HEK293T (cell line): ENCODE results near the gene CD3G.

Experiments
- CTCF ChIA-PET: fragments of 350-600 bp; formaldehyde crosslinking; extraction: SDS; loops from one replicate; lab custom pipeline; 2021; ENCODE audit warnings: antibody characterized with exemption, inconsistent platforms; lab: Yijun Ruan, JAX
- POLR2A ChIA-PET: fragments of 350-600 bp; formaldehyde crosslinking; extraction: SDS; loops from one replicate; lab custom pipeline; 2020; ENCODE audit warnings: antibody characterized with exemption, inconsistent platforms; lab: Yijun Ruan, JAX
- DNase-seq: peaks from one replicate; pipeline ENCODE4 v3.0.0; 2012; ENCODE audit warnings: mixed read lengths; ENCODE audit errors: extremely low spot score
- ARNT ChIP-seq: fragments of 450-650 bp; IDR thresholded peaks from 2 replicates; pipeline ENCODE4 v1.6.1; 2017; ENCODE audit warnings: mild to moderate bottlenecking
- BHLHE40 ChIP-seq: fragments of 450-650 bp; IDR thresholded peaks from 2 replicates; pipeline ENCODE4 v1.6.1; 2016; ENCODE audit warnings: mild to moderate bottlenecking, moderate library complexity, borderline replicate concordance
- CTBP1 ChIP-seq: fragments of 450-650 bp; IDR thresholded peaks from 2 replicates; pipeline ENCODE4 v1.6.1; 2016; ENCODE audit warnings: borderline replicate concordance
- ELF4 ChIP-seq: fragments of 450-650 bp; IDR thresholded peaks from 2 replicates; pipeline ENCODE4 v1.6.1; 2017; ENCODE audit warnings: antibody characterized with exemption
- FOXA1 ChIP-seq: fragments of 450-650 bp; IDR thresholded peaks from 2 replicates; pipeline ENCODE4 v1.6.1; 2016; ENCODE audit warnings: mild to moderate bottlenecking
- FOXK2 ChIP-seq: fragments of 450-650 bp; IDR thresholded peaks from 2 replicates; pipeline ENCODE4 v1.6.1; 2016; ENCODE audit warnings: mild to moderate bottlenecking
- FOXM1 ChIP-seq: fragments of 450-650 bp; IDR thresholded peaks from 2 replicates; pipeline ENCODE4 v1.6.1; 2017; ENCODE audit warnings: mild to moderate bottlenecking, borderline replicate concordance
- HDGF ChIP-seq: fragments of 450-650 bp; IDR thresholded peaks from 2 replicates; pipeline ENCODE4 v1.6.1; 2017; ENCODE audit warnings: antibody characterized with exemption, borderline replicate concordance
- L3MBTL2 ChIP-seq: fragments of 450-650 bp; conservative IDR thresholded peaks from 2 replicates; pipeline ENCODE4 v1.6.1; 2016; ENCODE audit warnings: mild to moderate bottlenecking
- LEF1 ChIP-seq: fragments of 450-650 bp; IDR thresholded peaks from 2 replicates; pipeline ENCODE4 v1.6.1; 2017; ENCODE audit warnings: mild to moderate bottlenecking, borderline replicate concordance
- NFRKB ChIP-seq: fragments of 450-650 bp; IDR thresholded peaks from 2 replicates; pipeline ENCODE4 v1.6.1; 2016; ENCODE audit warnings: mild to moderate bottlenecking, moderate library complexity
- SP1 ChIP-seq: fragments of 450-650 bp; IDR thresholded peaks from 2 replicates; pipeline ENCODE4 v1.6.1; 2017
- SUZ12 ChIP-seq: fragments of 450-650 bp; IDR thresholded peaks from 2 replicates; pipeline ENCODE4 v1.6.1; 2016; ENCODE audit warnings: mild to moderate bottlenecking
- TARDBP ChIP-seq: fragments of 450-650 bp; IDR thresholded peaks from 2 replicates; pipeline ENCODE4 v1.6.1; 2016
- ZNF384 ChIP-seq: fragments of 450-650 bp; IDR thresholded peaks from 2 replicates; pipeline ENCODE4 v1.6.1; 2016
- TF ChIP-seq, protein P1 (sequence below): fragments of 450-650 bp; IDR thresholded peaks from 2 replicates; pipeline ENCODE4 v1.6.1; 2016

CD3G gene

DNA sequence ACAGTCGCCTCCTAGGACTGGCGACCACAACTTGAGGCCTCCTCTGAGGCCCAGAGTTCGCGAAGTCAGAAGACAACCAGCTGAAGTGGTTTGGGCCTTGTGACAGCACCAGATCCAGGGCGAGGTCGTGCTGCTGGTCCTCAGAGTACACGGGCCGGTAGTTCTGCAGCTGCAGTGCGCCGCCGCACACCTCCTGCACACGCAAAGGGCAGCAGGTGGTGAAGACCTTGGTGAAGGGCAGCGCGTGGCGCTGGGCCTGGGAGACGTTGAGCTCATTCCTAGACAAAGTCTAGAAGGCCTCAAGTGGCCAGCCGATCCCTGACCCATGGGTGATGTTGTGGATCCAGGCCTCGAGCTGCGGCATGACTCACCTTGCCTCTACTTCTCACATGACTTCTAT is 21.4 kb upstream of the CD3G start:
- CTCF ChIA-PET = no interaction called here
- POLR2A ChIA-PET = no interaction called here
- DNase-seq = no peak
- TF ChIP-seq SUZ12 = no peak
- no peak for TF ChIP-seq ELF4
- no peak for TF ChIP-seq ZNF384
- no peak for TF ChIP-seq SP1
- no peak for TF ChIP-seq ARNT
- no peak for TF ChIP-seq FOXK2
- no peak for TF ChIP-seq FOXM1
- no peak for TF ChIP-seq CTBP1
- TF ChIP-seq BHLHE40 = no peak
- TF ChIP-seq FOXA1 = no peak
- TF ChIP-seq, protein P1, sequence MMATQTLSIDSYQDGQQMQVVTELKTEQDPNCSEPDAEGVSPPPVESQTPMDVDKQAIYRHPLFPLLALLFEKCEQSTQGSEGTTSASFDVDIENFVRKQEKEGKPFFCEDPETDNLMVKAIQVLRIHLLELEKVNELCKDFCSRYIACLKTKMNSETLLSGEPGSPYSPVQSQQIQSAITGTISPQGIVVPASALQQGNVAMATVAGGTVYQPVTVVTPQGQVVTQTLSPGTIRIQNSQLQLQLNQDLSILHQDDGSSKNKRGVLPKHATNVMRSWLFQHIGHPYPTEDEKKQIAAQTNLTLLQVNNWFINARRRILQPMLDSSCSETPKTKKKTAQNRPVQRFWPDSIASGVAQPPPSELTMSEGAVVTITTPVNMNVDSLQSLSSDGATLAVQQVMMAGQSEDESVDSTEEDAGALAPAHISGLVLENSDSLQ = no peak
- TF ChIP-seq TARDBP = no peak
- TF ChIP-seq NFRKB = no peak
- TF ChIP-seq L3MBTL2 = no peak
- no peak for TF ChIP-seq LEF1
- TF ChIP-seq HDGF = no peak

DNA sequence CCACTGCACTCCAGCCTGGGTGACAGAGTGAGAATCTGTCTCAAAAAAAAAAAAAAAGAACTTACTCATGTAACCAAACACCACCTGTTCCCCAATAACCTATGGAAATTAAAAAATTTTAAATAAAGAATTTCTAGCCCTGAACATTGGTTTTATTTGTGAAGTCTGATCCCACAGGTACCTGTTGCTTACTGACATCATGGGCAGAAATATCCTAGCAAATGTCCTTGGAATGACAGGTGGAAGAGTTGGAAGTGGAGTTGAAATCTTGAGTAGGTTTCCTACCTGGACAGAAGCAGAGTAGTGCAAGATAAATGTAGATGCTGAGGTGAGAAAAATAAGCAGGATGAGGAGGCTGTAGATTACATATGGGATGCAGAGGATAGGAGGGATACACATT is 18.9 kb upstream of the CD3G start:
- CTCF ChIA-PET = no interaction called here
- TF ChIP-seq NFRKB = no peak
- TF ChIP-seq LEF1 = no peak
- no peak for TF ChIP-seq BHLHE40
- no peak for TF ChIP-seq ARNT
- TF ChIP-seq, protein P1 = no peak
- no peak for TF ChIP-seq ZNF384
- no peak for TF ChIP-seq SUZ12
- no peak for TF ChIP-seq HDGF
- no peak for TF ChIP-seq ELF4
- TF ChIP-seq FOXA1 = no peak
- TF ChIP-seq CTBP1 = no peak
- TF ChIP-seq FOXK2 = no peak
- no peak for TF ChIP-seq L3MBTL2
- no peak for TF ChIP-seq TARDBP
- POLR2A ChIA-PET = no interaction called here
- DNase-seq = no peak

DNA sequence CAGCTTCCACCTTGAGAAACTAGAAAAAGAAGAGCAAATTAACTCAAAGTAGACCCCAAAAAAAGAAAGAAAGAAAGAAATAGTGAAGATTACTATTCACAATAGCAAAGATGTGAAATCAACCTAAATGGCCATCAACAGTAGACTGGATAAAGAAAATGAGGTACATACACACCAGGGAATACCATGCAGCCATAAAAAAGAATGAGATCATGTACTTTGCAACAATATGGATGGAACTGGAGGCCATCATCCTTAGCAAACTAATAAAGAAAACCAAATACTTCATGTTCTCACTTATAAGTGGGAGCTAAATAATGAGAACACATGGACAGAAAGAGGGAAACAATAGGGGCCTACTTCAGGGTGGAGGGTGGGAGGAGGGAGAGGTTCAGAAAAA is 15.4 kb upstream of the CD3G start:
- POLR2A ChIA-PET = no interaction called here
- CTCF ChIA-PET = no interaction called here
- DNase-seq = no peak
- TF ChIP-seq HDGF (no peak), NFRKB (no peak), BHLHE40 (no peak), FOXA1 (no peak), CTBP1 (no peak), FOXK2 (no peak), L3MBTL2 (no peak)

DNA sequence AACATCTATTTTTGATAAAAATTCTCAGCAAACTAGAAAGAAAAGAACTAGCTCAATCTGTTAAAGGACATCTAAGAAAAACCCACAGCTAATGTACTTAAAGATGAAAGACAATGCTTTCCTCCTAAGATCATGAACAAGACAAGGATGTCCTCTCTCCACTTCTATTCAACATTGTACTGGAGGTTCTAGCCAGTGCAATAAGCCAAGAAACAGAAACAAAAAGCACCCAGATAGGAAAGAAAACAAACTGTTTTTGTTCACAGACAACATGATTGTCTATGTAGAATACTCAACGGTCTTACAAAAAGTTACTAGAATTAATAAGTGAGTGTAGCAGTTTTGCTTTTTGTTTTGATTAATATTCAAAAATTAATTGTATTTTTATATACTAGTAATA is 9.4 kb upstream of the CD3G start:
- CTCF ChIA-PET = no interaction called here
- no peak for TF ChIP-seq ELF4
- no peak for TF ChIP-seq FOXM1
- TF ChIP-seq, protein P1 = no peak
- TF ChIP-seq ARNT = no peak
- TF ChIP-seq SUZ12 = no peak
- no peak for TF ChIP-seq FOXK2
- no peak for TF ChIP-seq ZNF384
- no peak for TF ChIP-seq BHLHE40
- no peak for TF ChIP-seq TARDBP
- DNase-seq = no peak
- POLR2A ChIA-PET = no interaction called here

DNA sequence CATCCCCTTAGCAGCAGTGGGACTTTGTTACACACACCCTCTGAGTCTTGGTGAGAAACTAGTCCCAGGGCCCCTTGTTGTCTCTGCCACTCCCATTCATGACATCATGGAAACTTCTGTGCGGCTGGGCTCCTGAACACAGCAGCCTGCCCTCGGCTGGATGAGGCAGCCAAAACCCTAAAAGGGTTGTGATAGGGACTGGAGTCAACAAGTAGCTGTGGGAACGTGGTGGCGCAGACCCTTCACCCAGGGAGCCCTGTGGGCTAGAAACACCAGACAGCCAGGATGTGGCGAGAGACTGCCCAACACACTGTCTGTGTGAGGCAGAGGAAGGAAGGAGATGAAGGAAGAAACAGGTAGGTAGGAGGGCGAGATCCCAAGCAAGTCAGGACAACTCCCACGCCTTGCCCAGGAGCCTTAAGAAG is 5.5 kb upstream of the CD3G start:
- CTCF ChIA-PET = no interaction called here
- TF ChIP-seq FOXM1 = no peak
- TF ChIP-seq CTBP1 = no peak
- TF ChIP-seq FOXA1 = no peak
- no peak for TF ChIP-seq ELF4
- no peak for TF ChIP-seq HDGF
- no peak for TF ChIP-seq LEF1
- no peak for TF ChIP-seq FOXK2
- TF ChIP-seq SP1 = no peak
- TF ChIP-seq BHLHE40 = no peak
- TF ChIP-seq NFRKB = no peak
- TF ChIP-seq ZNF384 = no peak
- no peak for TF ChIP-seq ARNT
- no peak for TF ChIP-seq TARDBP
- no peak for TF ChIP-seq SUZ12
- no peak for TF ChIP-seq L3MBTL2
- TF ChIP-seq, protein P1 = no peak
- POLR2A ChIA-PET = no interaction called here
- DNase-seq = peak; percentile 42

DNA sequence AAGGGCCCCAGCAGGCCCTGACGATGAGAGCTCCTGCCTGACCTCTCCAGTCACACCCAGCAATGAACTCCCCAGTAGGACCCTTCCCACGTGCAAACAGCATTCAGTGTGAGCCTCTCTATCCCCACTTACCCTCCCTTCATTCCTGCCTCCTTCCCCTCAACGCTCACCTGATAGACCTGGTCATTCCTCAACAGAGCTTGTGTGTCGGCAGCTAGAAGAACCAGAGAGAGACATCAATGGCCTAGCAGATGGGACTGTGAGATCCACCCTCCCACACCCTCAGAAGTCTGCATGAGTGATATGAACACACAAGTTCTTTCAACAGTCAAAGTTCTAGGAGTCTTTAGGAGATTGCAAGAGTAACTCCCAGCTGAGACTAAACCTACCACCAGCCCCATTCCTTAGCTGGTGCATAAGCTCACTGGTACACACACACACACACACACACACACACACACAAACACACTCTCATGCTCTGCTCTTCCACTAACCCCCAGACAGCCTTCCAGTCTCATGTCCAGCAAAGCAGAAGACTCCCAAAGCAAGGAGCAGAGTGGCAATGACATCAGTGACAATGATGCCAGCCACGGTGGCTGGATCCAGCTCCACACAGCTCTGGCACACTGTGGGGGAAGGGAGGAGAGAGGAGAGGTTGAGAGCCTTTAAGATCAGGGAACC is 4.7 kb upstream of the CD3G start:
- POLR2A ChIA-PET = no interaction called here
- CTCF ChIA-PET = no interaction called here
- TF ChIP-seq TARDBP (no peak), FOXM1 (no peak), FOXK2 (no peak), SP1 (no peak), ZNF384 (no peak)
- no peak for DNase-seq
